Left ventricle myocardium inferior (tissue), 1 donor: ENCODE data around the gene OPCML. TPM values are rescaled to one million over a fixed set of nuclear protein-coding genes. Genes with fewer than 3 reads are reported as not detected.

Experiments
- DNase-seq: peaks from one replicate; pipeline ENCODE4 v3.0.0-alpha.2; 2020
- H3K27ac ChIP-seq: fragments of 200-600 bp; replicated peaks from 2 replicates; pipeline ENCODE4 v1.8.0; 2021
- H3K27me3 ChIP-seq: fragments of 200-600 bp; 2 replicates; pipeline ENCODE4 v1.8.0; 2021; ENCODE audit warnings: low read depth
- H3K36me3 ChIP-seq: fragments of 200-600 bp; 2 replicates; pipeline ENCODE4 v1.8.0; 2021
- H3K4me1 ChIP-seq: fragments of 200-600 bp; 2 replicates; pipeline ENCODE4 v1.8.0; 2021
- H3K4me3 ChIP-seq: fragments of 200-600 bp; 2 replicates; pipeline ENCODE4 v1.8.0; 2021; ENCODE audit warnings: mild to moderate bottlenecking, moderate library complexity
- H3K9me3 ChIP-seq: fragments of 200-600 bp; replicated peaks from 2 replicates; pipeline ENCODE4 v1.8.0; 2021
- intact Hi-C: fragments of 100-400 bp; cut with micrococcal nuclease; formaldehyde crosslinking; loops from one replicate; pipeline ENCODE4 v1.11.0; 2022
- total RNA-seq: library from RNA; stranded (reverse); fragmentation: NEBNext Ultra II Directional; extraction: Animal tissue kit (Norgen Biotek cat#: 25700); gene quantifications from one replicate; pipeline ENCODE4 v1.2.1, GENCODE V29; 2021
- TF ChIP-seq, protein P1 (sequence below): fragments of 200-600 bp; IDR thresholded peaks from 2 replicates; pipeline ENCODE4 v1.8.0; 2021; ENCODE audit warnings: antibody characterized with exemption, mild to moderate bottlenecking, borderline replicate concordance
- donor health status: DM: no; HTN: yes; CAD: no; lungs with severe emphysema.

The OPCML gene
- total RNA-seq, 1 donor from 2014 or later = 0.63 TPM

DNA sequence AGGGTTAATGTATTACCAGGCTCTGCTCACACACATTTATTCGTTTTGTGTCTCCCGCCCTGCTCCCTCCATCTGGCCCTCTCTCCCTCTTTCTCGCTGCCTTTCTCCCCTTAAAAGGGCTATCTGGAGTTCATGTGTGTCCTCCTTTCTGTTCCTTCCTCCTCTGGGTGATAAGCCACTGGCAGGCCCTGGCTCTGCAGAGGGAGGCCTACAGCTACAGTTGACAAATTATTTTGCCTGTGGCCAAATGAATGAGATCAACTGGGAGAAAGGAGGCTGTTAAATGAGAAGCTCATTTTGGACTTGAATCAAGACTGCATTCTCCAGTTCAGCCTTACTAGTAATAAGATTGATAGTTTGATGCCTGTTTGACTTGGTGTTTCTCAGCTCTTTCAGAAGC is 17.5 kb upstream of the OPCML start:
- H3K36me3 ChIP-seq = no peaks in the 10 kb centered on the region
- H3K27me3 ChIP-seq = peaks cover 55% of the 10 kb centered on the region
- no peaks in the 10 kb centered on the region for H3K9me3 ChIP-seq
- intact Hi-C loops = no loop called here
- no peak overlapping the region for H3K27ac ChIP-seq
- DNase-seq = no peak
- H3K4me3 ChIP-seq = no peak overlapping the region
- H3K4me1 ChIP-seq = no peaks in the 10 kb centered on the region
- TF ChIP-seq, protein P1, sequence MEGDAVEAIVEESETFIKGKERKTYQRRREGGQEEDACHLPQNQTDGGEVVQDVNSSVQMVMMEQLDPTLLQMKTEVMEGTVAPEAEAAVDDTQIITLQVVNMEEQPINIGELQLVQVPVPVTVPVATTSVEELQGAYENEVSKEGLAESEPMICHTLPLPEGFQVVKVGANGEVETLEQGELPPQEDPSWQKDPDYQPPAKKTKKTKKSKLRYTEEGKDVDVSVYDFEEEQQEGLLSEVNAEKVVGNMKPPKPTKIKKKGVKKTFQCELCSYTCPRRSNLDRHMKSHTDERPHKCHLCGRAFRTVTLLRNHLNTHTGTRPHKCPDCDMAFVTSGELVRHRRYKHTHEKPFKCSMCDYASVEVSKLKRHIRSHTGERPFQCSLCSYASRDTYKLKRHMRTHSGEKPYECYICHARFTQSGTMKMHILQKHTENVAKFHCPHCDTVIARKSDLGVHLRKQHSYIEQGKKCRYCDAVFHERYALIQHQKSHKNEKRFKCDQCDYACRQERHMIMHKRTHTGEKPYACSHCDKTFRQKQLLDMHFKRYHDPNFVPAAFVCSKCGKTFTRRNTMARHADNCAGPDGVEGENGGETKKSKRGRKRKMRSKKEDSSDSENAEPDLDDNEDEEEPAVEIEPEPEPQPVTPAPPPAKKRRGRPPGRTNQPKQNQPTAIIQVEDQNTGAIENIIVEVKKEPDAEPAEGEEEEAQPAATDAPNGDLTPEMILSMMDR = no peak

DNA sequence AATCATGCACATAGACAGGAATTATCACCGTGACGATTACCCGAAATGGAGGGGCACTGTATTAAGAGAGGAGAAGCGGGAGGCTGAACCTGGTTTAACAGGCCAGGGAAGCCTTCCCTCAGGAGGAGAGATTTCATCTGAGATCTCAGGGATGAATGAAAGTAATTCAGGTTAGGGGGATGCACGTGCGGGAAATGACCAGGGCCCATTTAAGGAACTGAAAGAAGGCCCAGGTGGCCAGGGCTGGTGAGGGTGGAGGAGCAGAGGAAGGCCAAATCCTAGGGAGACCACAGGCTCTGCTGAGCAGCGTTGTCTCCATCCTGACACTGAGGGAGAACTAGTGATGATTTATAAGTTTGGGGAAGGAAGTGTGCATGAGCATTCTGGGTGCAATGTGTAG is 16.3 kb upstream of the OPCML start:
- Histone ChIP-seq H3K9me3 (no peaks in the 10 kb centered on the region), H3K36me3 (no peaks in the 10 kb centered on the region), H3K4me3 (no peak overlapping the region), H3K4me1 (no peaks in the 10 kb centered on the region), H3K27me3 (peaks cover 50% of the 10 kb centered on the region), H3K27ac (no peak overlapping the region)
- no peak for DNase-seq
- intact Hi-C loops = no loop called here
- TF ChIP-seq, protein P1 = no peak

DNA sequence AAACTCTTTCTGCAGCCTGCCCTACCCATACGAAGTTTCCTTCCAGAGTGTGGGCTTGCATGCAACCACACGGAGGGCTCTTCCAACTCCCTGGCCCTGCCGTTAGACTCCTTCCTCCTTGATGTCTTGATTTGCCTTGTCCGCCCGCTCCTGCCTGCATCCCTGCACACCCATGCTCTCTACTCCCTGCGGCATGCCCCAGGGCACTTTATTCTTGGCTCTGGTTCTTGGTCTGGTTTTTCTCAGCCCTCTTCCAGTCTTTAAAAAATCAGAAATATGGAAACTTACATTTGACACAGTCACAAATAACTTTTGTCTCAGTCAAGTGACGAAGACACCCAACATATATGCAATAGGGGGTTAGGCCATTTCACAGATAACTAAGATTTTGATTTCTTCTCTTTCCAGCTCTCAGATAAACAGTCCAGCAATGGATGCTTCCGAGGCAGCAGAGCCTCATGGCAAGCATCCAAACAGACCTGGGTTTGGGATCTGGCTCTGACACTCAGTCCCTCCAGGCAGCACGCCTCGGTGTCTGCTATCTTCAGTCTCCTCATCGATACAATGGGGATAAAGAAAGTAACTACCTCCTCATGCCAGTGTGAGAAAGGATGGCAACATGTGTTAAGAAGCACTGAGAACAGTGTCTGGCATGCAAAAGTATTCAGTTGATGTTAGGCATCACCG is 15.7 kb upstream of the OPCML start:
- Histone ChIP-seq H3K4me1 (no peaks in the 10 kb centered on the region), H3K27me3 (peaks cover 51% of the 10 kb centered on the region), H3K27ac (no peak overlapping the region), H3K4me3 (no peak overlapping the region), H3K36me3 (no peaks in the 10 kb centered on the region), H3K9me3 (no peaks in the 10 kb centered on the region)
- intact Hi-C loops = no loop called here
- TF ChIP-seq, protein P1 = no peak
- no peak for DNase-seq

DNA sequence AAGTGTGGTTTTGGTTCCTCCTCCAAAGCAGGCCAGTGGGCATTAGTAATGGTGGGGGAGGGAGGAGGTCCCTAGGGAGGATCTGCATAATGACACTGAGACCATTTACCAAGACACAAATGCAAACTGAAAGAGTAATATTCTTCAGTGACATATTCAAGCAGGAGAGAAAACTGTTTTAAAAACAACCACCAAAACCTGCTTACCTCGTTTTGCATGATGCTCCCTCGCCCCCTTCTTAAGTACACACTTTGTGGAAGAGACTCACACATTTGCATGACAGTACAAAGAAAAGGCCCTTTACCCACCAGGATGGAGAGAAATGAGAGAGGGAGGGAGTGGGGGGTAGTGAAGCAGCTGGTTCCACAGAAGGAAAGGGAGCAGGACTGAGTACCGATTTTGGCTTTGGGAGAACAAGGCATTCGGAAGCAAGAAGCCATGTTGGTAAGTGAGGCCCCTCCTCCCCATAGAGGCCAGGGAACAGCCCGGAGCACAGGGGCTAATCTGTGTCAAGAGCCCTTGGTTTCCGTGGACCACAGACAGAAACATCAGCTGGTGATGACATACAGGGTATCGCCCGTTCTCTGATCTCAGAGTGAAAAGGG is 13.0 kb upstream of the OPCML start:
- intact Hi-C loops = no loop called here
- peaks cover 61% of the 10 kb centered on the region for H3K27me3 ChIP-seq

DNA sequence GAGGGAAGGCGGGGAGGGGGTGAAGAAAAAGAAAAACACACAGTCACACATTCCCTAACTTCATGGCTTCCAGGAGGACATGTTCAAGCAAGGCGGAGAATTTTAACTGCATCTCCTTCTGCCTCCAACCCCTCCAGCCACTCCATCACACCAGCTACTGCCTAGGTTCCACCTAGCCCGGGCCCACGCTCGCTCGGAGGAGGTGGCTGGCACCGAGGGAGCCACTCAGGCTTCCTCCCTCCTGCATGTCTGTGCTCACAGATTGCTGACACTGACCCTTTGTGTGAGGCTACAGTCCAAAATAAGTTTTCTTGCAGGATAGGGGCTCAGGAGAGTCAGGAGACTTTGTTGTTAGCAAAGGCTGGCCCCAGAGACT is 9.4 kb upstream of the OPCML start:
- intact Hi-C loops = no loop called here
- no peak for DNase-seq
- H3K4me3 ChIP-seq = no peak overlapping the region
- no peaks in the 10 kb centered on the region for H3K4me1 ChIP-seq
- no peaks in the 10 kb centered on the region for H3K36me3 ChIP-seq
- H3K27me3 ChIP-seq = peaks cover 65% of the 10 kb centered on the region
- no peak overlapping the region for H3K27ac ChIP-seq
- TF ChIP-seq, protein P1 = no peak
- H3K9me3 ChIP-seq = no peaks in the 10 kb centered on the region

More for the DNA sequence above, 13.0 kb upstream of the OPCML start:
- Histone ChIP-seq H3K9me3 (no peaks in the 10 kb centered on the region), H3K36me3 (no peaks in the 10 kb centered on the region), H3K27ac (no peak overlapping the region), H3K4me3 (no peak overlapping the region), H3K4me1 (no peaks in the 10 kb centered on the region)
- TF ChIP-seq, protein P1 = no peak
- DNase-seq = no peak
